Measurements from ENCODE around the gene KCTD2. TPM values are rescaled to one million over a fixed set of nuclear protein-coding genes. Genes with fewer than 3 reads are reported as not detected.

The KCTD2 gene
- total and polyA plus RNA-seq, 9 of the 15 experiments (the other 6 are each of a cell fraction or from before 2014, with no cell fraction given): 1.7 to 32.9 (median 15.8) TPM

- no peak for TF ChIP-seq CREB3L1 (IDR thresholded peaks at IDR 0.05; ENCODE audit: borderline replicate concordance, low read depth)
- TF ChIP-seq ILK (tag; IDR thresholded peaks at IDR 0.05; ENCODE audit: borderline replicate concordance, low read depth): no peak
- TF ChIP-seq HMG20B (CRISPR knock-in tag; IDR thresholded peaks at IDR 0.05): no peak
- TF ChIP-seq ZFPM2 (CRISPR knock-in tag; IDR thresholded peaks at IDR 0.05): no peak
- no peak for TF ChIP-seq FOSL1 (tag; conservative IDR thresholded peaks at IDR 0.05)
- no peak; the same call in 1 of the 2 replicates for TF ChIP-seq ZNF311 (CRISPR knock-in tag; IDR thresholded peaks at IDR 0.05)
- TF ChIP-seq CBX1 (IDR thresholded peaks at IDR 0.05; ENCODE audit: low read depth): 0 out of 2 replicates have a peak, but pooled peaks have one; percentile 14
- no peak for TF ChIP-seq VEZF1 (CRISPR knock-in tag; IDR thresholded peaks at IDR 0.05)
- peak; percentile 42 for TF ChIP-seq SOX6 (IDR thresholded peaks at IDR 0.05)
- TF ChIP-seq ZNF512 (tag; IDR thresholded peaks at IDR 0.05): no peak
- no peak for TF ChIP-seq ZNF324 (CRISPR knock-in tag; IDR thresholded peaks at IDR 0.05)
- no peak for TF ChIP-seq ZNF41 (CRISPR knock-in tag; conservative IDR thresholded peaks at IDR 0.05)
- TF ChIP-seq MLLT1 (IDR thresholded peaks at IDR 0.05): 0 out of 4 replicates have a peak, but pooled peaks of 1 of the 2 experiments have one; percentile 11
- TF ChIP-seq ZNF717 (CRISPR knock-in tag; IDR thresholded peaks at IDR 0.05): no peak
- peak; percentile 50 for TF ChIP-seq FIP1L1 (IDR thresholded peaks at IDR 0.05; ENCODE audit: low read depth, low read length, poor library complexity, severe bottlenecking)
- TF ChIP-seq DEAF1 (CRISPR knock-in tag; IDR thresholded peaks at IDR 0.05): no peak
- no peak for TF ChIP-seq MECOM (CRISPR knock-in tag; IDR thresholded peaks at IDR 0.05)
- TF ChIP-seq GABPB1 (CRISPR knock-in tag; IDR thresholded peaks at IDR 0.05): peak; percentile 17
- no peak for TF ChIP-seq ZNF354B (CRISPR knock-in tag; IDR thresholded peaks at IDR 0.05)
- TF ChIP-seq TCF7L2 (IDR thresholded peaks at IDR 0.05; ENCODE audit: low read depth, low read length): no peak
- no peak for TF ChIP-seq IRF2 (CRISPR knock-in tag; IDR thresholded peaks at IDR 0.05)
- 0 out of 4 replicates have a peak, but pooled peaks of 1 of the 2 experiments have one; percentile 15 for TF ChIP-seq NRF1 (conservative IDR thresholded peaks at IDR 0.05 in 1 of 2, IDR thresholded peaks at IDR 0.05 in 1 of 2)
These were observed 12.7 kb upstream of the KCTD2 start (continued) for GRCh38 chr17:75034236-75034908.
